ENCODE results near the gene ZDHHC14.
"Not testable (repeated sequence)": the region's sequence is repeated elsewhere in the genome, so short reads cannot be mapped to it uniquely, and the experiment has no call there.

The ZDHHC14 gene

GRCh38 chr6:157688960-157689599, 308.1 kb downstream of the ZDHHC14 start:
- no peak for DNase-seq (ENCODE audit: low read depth in 1 of 2, low spot score in 1 of 2)
- Histone ChIP-seq H3K4me3 (replicated peaks; ENCODE audit: insufficient read depth, low read length) (no peak overlapping the region), H3K27me3 (ENCODE audit: insufficient read depth, poor library complexity, severe bottlenecking) (no peaks in the 10 kb centered on the region), H3K27ac (replicated peaks) (no peak overlapping the region)
- TF ChIP-seq REST (IDR thresholded peaks at IDR 0.05; ENCODE audit: insufficient replicate concordance, low read depth) (no peak), CTCF (IDR thresholded peaks at IDR 0.05; ENCODE audit: insufficient read depth, low read length) (no peak), POLR2AphosphoS5 (IDR thresholded peaks at IDR 0.05; ENCODE audit: low read depth) (no peak), SPI1 (IDR thresholded peaks at IDR 0.05; ENCODE audit: borderline replicate concordance, low read depth) (no peak), GABPA (IDR thresholded peaks at IDR 0.05; ENCODE audit: low read depth) (no peak)

- TF ChIP-seq REST (IDR thresholded peaks at IDR 0.05; ENCODE audit: insufficient replicate concordance, low read depth) (no peak), CTCF (IDR thresholded peaks at IDR 0.05; ENCODE audit: insufficient read depth, low read length) (no peak), POLR2AphosphoS5 (IDR thresholded peaks at IDR 0.05; ENCODE audit: low read depth) (no peak), SPI1 (IDR thresholded peaks at IDR 0.05; ENCODE audit: borderline replicate concordance, low read depth) (no peak), GABPA (IDR thresholded peaks at IDR 0.05; ENCODE audit: low read depth) (no peak)
- no peak for DNase-seq (ENCODE audit: low read depth in 1 of 2, low spot score in 1 of 2)
- no peak overlapping the region for H3K27ac ChIP-seq (replicated peaks)
- no peaks in the 10 kb centered on the region for H3K27me3 ChIP-seq (ENCODE audit: insufficient read depth, poor library complexity, severe bottlenecking)
- H3K4me3 ChIP-seq (replicated peaks; ENCODE audit: insufficient read depth, low read length) = no peak overlapping the region
These were observed 308.9 kb downstream of the ZDHHC14 start for GRCh38 chr6:157689875-157690274.

DNA sequence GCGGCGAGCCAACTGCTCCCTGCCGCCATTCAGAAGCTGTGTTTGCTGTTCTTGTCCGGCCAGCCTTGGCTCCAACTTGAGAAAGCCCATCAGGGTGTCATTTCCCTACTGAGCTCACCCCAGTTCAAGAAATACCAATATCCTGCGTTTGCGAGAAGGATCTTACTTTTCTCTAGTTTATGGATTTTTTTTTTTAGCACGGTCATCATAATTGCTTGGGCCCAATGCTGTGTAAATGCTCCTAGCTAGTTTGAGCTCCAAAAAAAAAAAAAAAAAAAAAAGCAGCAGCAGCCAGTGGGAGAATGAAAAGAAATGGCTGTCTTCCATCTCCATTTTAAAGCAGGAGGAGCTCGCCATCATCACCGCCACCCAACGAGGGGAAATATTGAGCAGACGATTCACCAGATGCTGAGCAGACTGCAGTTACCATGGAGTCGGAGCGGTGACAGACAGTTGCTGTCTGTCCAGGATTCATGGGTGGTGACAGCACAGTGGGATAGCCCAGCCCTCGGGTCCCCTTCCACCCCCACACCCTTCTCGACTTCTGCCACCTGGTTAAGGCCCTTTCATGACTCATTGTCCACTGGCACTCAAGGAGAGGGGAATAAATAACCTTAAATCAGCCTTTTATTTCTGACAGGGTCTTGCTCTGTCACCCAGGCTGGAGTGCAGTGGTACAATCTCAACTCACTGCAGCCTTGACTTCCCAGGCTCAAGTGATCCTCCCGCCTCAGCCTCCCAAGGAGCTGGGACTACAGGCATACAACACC, 309.6 kb downstream of the ZDHHC14 start:
- Histone ChIP-seq H3K4me3 (replicated peaks; ENCODE audit: insufficient read depth, low read length) (no peak overlapping the region), H3K27me3 (ENCODE audit: insufficient read depth, poor library complexity, severe bottlenecking) (no peaks in the 10 kb centered on the region), H3K27ac (replicated peaks) (no peak overlapping the region)
- no peak for DNase-seq (ENCODE audit: low read depth in 1 of 2, low spot score in 1 of 2)
- TF ChIP-seq CTCF (IDR thresholded peaks at IDR 0.05; ENCODE audit: insufficient read depth, low read length) = no peak
- TF ChIP-seq POLR2AphosphoS5 (IDR thresholded peaks at IDR 0.05; ENCODE audit: low read depth) = no peak
- TF ChIP-seq GABPA (IDR thresholded peaks at IDR 0.05; ENCODE audit: low read depth) = no peak
- TF ChIP-seq REST (IDR thresholded peaks at IDR 0.05; ENCODE audit: insufficient replicate concordance, low read depth) = no peak
- TF ChIP-seq SPI1 (IDR thresholded peaks at IDR 0.05; ENCODE audit: borderline replicate concordance, low read depth) = no peak

DNA sequence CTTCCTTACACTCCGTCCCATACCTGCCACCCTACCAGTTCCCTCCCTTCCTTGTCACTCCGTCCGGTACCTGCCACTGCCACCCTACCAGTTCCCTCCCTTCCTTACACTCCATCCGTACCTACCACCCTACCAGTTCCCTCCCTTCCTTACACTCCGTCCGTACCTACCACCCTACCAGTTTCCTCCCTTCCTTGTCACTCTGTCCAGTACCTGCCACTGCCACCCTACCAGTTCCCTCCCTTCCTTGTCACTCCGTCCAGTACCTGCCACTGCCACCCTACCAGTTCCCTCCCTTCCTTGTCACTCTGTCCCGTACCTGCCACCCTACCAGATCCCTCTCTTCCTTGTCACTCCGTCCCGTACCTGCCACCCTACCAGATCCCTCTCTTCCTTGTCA, 310.6 kb downstream of the ZDHHC14 start:
- not testable (repeated sequence) for DNase-seq (ENCODE audit: low read depth in 1 of 2, low spot score in 1 of 2); H3K27me3 ChIP-seq (ENCODE audit: insufficient read depth, poor library complexity, severe bottlenecking); H3K27ac ChIP-seq (replicated peaks); H3K4me3 ChIP-seq (replicated peaks; ENCODE audit: insufficient read depth, low read length)
